Measurements from ENCODE around the gene ZNF692. TPM values are rescaled to one million over a fixed set of nuclear protein-coding genes. Genes with fewer than 3 reads are reported as not detected.
A peak's percentile ranks its signal among the peaks of the same experiment; 100 is the strongest.

The ZNF692 gene
- total RNA-seq, 1 donor from 2014 or later = 18.4 TPM

DNA sequence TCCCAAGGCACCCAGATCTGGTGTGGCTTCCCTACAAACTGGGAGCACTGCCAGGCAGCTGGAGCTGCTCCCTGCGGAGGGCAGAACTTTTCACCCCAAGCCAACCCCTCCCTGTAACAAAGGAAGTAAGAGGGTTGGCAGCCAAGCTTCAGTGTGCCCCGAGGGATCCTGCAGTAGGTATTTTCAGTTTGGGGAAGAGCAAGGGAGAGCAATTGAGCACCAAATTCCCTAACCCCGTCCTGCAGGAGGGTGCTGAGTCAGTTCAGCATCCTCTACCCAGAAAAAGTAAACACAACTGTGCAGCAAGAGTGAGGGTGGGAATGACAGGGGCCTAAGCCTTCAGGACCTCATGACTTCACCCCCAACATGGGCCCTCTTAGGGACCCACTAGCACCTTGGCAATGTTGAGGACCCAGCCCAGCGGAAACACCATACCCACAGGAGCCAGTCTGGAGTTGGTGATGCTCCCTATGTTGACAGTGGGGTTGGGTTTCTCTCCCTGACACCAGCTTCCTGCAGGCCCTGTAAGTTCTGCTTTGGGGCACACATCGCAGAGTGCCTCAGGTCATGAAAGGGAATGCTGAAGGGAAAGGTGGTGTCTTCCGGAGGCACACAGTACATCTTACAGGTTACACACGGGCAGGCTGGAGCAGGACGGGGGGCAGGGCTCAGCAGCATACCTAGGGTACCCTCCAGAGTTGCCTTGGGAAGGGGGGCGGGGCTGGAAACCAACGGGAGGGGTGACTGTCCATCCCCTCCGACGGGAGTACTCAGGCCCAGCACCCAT is 48.0 kb downstream of the ZNF692 start:
- DNase-seq (ENCODE audit: low spot score) = no peak

DNA sequence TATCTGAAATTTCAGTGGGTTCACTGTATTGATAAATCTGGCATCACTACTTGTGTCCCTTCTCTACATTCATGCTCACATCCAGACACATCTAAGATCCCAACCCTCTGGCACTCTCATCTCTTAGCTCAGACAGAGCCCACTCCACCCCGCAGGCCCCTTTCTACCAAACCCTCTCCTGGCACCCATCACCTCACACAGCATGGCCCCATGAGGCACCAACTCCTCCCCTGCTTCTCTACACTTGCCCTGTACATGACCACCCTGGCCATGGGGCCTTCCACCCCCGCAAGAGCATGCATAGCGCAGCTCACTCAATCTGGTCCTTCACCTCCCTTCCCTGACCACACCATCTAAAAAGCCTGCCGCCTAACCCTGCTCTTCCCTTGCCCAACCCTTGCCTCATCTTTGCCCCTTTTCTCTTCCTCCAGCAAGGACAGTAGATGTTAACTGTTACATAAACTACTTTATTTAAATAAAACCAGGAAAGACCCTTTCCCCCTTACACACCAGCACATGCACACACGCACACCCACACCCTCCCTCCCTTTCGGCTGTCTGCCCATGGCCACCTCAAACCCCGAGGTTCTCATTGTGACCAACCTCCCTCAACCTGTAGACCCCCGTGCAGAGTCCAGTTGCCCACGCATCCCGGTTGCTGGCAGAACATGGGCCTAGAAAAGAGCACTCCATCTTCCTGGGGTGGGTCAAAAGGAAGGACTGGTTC is 48.7 kb downstream of the ZNF692 start:
- no peak for DNase-seq (ENCODE audit: low spot score)

DNA sequence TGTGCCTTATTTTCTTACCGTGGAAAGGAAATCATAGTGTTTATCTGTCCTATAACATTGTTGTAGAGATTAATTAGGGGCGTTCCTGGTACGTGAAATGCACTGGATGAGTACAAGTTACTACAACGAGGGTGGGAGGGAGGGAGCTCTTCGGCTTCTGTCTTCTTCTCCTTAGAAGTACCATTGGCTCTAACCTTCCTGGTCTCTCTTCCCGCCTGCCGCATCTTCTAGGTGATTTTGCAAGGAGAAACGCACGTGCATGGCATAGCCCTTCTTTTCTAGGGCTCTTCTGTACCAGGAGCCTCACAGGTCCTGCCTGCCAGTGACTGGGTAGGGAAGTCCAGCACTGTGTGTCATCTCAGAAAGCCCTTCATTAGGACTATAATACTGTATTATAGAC is 50.0 kb downstream of the ZNF692 start:
- DNase-seq (ENCODE audit: low spot score) = no peak

DNA sequence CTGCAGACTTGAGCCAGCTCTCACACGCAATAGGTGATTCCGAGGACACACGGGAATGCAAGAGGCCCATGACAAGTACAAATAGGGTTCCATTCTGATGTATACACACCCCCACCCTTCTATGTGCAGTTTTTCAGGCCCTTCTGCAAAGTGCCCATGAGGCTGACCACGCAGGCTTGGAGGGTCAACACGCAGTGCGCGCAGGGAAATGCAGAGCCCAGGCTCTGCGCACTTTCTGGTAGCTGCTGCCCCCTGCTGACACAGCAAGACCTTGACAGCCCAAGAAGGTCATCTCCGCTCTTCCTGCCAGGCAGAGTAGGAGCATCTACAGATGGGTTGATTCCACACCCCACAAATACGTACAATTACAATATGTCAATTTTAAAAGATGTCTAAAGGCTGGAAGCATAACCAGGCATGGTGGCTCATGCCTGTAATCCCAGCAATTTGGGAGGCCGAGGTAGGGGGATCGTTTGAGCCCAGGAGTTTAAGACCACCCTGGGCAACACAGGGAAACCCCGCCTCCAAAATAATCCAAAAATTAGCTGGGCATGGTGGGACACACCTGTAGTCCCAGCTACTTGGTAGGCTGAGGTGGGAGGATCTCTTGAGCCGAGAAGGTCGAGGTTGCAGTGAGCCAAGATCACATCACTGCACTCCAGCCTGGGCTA is 51.7 kb downstream of the ZNF692 start:
- no peak for DNase-seq (ENCODE audit: low spot score)

DNA sequence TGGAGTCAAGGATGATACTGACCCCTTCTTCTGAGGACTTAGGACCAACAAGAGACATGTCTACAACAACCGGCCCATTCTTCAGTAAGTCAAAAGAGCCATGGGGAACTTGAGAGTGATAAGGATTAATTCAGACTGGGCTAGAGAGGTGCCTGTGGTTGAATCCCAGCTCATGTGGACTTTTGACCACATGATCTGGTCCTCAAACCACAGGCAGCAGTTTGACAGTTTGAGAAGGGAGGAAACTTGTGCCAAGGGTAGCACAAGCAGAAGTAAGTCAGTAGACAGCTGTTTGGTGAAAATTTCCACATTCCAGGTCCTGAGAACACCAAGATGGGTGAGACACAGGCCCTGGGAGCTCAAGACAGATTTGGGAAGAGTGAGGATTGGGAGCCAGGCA is 53.0 kb downstream of the ZNF692 start:
- DNase-seq (ENCODE audit: low spot score) = no peak

DNA sequence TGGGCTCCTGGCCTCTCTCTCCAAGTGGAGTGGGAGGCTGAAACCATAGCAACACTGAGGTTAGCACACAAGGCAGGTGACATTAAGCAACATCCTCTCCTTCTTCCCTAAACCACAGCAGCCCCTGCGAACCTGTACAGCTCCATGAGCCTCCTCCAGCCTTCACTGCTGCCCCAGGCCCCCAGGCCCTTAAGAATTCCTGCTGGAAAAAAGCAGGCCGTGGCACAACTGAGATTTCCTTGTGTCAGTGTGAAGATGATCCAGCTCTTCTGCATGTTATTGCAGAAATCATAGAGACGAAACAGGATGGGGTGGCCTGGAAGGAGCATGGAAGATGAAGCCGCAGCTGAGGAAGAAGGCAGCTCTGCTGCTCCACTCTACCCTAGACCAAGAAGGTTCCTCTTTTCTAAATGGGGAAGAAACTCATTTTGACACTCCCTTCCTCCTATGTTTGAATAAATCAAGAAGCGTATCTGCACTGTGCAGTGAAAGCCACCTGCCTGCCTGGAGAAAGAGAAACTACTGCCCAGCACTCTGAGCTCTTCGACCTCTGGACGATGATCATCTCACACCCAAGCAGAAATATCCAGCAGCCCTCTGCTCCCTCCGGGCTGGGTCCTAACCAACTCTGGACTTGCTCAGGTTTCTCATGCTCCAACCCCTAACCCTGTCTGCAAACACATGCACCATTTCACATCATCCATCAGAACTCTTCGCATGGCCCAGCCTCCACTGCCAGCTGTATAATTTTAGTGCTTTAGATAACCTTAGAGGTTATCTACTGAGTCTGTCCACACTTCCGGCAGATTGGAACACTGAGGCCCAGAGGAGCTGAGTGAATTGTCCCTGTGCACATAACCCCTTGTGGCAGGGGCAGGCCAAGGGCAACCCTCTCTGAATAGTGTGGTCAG is 53.9 kb downstream of the ZNF692 start:
- DNase-seq (ENCODE audit: low spot score) = peak; percentile 65

DNA sequence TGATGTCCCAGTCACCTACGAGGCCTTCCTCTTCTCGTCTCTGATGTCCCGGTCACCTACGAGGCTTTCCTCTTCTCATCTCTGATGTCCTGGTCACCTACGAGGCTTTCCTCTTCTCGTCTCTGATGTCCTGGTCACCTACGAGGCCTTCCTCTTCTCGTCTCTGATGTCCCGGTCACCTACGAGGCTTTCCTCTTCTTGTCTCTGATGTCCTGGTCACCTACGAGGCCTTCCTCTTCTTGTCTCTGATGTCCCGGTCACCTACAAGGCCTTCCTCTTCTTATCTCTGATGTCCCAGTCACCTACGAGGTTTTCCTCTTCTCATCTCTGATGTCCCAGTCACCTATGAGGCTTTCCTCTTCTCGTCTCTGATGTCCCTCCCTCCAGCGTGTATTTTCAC is 55.4 kb downstream of the ZNF692 start:
- peak; percentile 8 for DNase-seq (ENCODE audit: low spot score)

DNA sequence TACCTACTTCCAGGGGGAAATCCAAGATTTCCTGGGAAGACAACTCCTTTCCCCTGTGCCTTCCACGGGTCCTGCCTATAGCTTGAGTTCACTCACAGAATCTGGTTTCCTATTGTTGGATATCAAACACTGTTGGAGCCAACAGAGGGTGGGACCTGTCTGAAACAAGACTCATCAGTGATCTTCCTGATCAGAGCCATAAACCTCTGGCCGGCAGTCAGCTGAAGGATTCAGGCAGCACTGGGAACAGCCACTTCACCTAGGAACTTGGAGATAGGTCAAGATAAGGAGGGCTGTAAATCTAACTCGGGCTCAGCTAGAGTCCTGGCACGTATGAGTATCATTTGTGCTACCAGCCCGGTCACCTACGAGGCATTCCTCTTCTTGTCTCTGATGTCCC is 56.4 kb downstream of the ZNF692 start:
- peak; percentile 20 for DNase-seq (ENCODE audit: low spot score)

DNA sequence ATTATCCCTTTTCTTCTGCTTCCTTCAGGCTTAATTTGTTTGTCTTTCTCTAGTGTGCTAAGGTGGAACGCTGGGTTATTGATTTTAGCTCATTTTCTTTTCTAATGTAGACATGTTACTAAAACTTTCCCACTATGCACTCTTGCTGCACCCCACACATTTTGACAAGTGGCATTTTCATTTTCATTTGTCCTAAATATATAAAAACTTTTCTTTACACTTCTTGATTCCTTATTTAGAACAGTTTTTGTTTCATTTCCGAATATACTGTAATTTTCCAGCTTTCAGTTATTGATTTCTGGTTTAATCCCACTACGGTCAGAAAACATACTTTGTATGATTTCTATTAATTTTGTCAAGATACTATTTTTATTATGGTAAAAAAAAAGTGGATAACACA is 58.4 kb downstream of the ZNF692 start:
- DNase-seq (ENCODE audit: low spot score) = no peak

Small RNA genes lying within 50 kb of the gene (microRNA-seq; reads per million reads assigned to microRNA genes)
- gene MIR3124 (ENCODE audit: borderline number of aligned reads) = not detected

Other genes with a start within 250 kb of the ZNF692 start
- not detected for gene OR2T11, start 224.0 kb downstream of the ZNF692 start, total RNA-seq
- gene OR2T35, start 213.8 kb downstream of the ZNF692 start, total RNA-seq = not detected
- not detected for gene OR2T27, start 203.6 kb downstream of the ZNF692 start, total RNA-seq
- not detected for gene OR14I1, start 156.3 kb downstream of the ZNF692 start, total RNA-seq
- gene LYPD8, start 103.3 kb downstream of the ZNF692 start, total RNA-seq = not detected
- gene SH3BP5L, start 33.2 kb downstream of the ZNF692 start, total RNA-seq = 15.9 TPM
- gene ZNF672, start 20.9 kb downstream of the ZNF692 start, total RNA-seq = 18.6 TPM
- 2.9 TPM for gene PGBD2, start 47.1 kb upstream of the ZNF692 start, total RNA-seq